Stimulated activated CD8-positive, alpha-beta memory T cell treated with anti-CD3 and anti-CD28 coated beads, Interleukin-7, amount 100 ng/mL, for 1 hour (primary cell): Measurements from ENCODE around the gene LLPH.
A peak's percentile ranks its signal among the peaks of the same experiment; 100 is the strongest.

Source experiments
- DNase-seq, 2 donors: peaks; one replicate each; pipeline ENCODE4 v3.0.0-alpha.2; 2020; ENCODE audit warnings: low read depth in 2 of 2

The LLPH gene

DNA sequence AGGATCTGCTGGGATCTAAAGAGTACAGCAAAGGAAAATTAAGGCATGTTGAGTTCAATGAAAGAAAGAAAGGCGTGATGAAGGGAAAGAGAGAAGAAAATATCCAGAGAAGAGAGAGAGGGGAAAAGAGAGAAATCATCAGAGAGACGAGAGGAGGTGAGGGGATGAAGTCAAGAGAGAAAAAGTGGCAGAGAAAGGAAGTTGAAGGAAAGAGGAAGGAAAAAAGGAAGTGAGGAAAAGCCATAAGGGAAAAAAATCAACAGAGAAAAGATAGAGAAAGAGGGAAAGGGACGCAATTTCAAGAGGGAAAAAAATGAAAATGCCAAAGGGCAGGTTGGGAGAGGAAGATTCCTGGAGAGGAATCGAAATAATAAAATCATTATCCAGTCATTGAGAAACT, 40.4 kb downstream of the LLPH start:
- no peak for DNase-seq

DNA sequence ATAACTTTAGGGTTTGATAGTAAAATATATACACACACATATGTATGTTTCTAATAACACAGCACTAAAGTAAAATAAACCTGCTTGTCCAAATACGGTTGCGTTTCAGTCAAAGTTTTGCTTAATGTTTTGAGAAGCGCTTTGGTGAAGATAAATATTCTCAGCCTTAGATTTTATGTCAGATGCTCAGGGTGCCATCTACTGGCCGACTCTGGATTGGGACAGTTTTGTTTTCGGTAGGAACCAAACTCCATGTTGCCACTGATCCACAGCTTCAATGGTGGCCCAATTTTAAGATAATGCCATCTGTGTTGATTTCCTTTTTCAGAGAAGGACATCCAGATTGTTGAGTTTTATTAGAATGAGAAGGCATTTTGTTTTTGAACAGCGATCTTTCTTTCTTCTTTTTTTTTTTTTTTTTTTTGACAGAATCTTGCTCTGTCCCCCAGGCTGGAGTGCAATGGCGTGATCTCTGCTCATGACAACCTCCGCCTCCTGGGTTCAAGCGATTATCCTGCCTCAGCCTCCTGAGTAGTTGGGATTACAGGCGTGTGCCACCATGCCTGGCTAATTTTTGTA, 43.1 kb downstream of the LLPH start:
- peak; percentile 19 to 25 for DNase-seq

DNA sequence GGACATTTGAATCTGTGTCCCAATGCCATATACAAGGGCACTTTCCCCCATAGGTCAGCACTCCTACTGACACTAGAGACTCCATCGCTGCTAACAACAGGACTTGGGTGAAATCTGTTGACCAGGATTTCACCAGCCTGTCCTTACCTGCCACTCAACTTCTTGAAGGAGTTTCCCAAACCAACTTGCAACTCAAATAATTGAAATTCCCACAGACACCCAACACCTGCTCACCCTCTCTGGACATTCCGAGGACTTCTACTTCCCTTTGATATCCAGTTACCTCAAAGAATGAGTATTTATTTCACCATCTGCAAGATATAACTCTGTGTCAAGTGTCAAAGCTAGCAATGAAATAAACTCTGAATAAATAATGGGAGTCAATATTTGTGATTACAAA, 44.6 kb downstream of the LLPH start:
- DNase-seq, result no peak

DNA sequence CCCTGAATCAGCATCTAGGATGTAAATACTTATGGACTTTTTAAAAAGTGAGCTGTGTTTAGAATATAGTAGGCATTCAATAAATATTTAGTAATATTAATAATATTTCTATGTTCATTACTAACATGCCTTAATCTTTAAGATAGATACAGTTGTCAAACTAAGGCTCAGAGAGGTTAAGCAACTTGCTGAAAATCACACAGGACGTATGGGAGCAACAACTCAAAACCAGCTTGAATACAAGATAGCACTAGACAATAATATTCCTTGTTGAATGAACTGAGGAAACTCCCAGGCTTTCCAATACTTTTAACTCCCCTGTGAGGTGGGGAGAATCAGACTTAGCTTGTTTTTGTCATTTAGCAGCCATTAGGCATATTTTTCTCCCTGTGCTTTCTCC, 45.3 kb downstream of the LLPH start:
- DNase-seq, result no peak

- DNase-seq, result no peak
Observed at GRCh38 chr12:66083766-66084165, 46.8 kb downstream of the LLPH start.

DNA sequence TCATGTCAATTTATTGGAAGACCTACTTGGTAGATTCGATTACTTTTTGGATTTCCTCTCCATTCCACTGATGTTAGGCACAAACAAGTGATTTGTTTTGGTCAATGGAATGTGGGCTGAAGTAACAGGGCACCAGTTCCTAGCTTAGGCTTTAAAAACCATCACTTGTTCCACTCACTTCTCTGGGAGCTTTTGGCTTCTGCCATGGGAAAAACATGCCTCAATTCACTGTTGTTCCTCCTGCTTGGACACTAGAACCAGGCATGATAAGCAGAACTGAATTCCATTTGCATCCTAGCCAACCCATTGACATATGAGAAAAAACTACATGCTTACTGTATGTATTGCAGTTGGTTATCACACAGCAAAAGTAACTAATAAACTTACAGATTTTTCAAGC, 47.8 kb downstream of the LLPH start:
- no peak for DNase-seq

DNA sequence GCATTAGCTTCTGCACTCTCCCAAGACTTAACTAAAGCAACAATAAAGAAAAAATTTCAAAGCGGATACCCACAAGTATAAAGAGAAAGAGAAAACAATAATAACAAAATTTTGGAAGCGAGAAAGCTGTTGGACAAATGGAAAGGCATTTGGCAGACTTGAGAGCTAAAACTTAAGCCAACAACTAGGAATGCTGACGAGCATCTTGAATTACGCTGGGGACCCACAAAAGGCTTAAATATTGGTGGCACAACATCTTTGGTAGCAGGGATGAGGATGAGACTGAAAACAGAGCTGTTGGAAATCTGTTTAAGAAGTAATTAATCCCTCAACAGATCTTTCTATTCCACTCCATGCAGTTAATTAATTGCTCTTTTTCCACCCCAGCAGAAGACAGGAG, 49.8 kb downstream of the LLPH start:
- DNase-seq, result no peak

DNA sequence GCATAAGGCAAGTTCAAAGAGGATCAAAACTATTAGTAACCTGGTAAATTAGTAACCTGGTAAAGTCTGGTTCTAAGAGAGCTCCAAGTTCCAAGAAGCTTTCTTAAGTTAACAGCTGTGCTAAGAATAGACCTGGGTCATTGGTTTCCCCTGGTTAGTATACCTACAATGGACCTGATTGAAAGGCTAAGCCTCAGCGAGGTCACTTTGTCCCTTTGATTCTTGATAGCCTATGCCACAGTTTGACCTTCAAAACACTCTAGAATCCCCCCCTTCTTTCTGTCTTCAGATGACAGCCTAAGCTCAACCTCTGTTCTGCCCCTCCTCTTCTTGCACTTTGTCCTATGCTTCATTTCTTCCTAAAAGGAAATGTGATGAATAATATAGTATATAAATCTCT, 53.0 kb downstream of the LLPH start:
- no peak for DNase-seq

GRCh38 chr12:66074561-66074960, 56.0 kb downstream of the LLPH start:
- DNase-seq, result no peak

DNA sequence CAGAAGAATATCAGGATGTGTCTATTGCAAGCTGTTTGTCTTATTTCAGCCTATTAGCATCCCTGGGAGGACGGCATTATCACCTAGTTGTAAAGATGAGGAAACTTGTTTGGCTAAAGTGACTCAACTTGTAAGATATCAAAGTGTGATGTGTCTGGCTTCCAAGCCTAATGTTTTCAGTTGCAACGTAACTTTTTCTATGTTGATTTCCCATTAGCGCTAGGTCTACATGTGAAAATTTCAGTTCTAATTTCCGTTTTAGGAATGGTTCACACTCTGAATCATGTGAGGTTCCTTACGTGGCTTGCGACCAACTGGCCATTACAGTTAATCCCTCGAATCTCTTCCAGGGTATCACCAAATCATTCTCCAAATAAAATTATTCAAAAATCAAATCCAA, 58.0 kb downstream of the LLPH start:
- DNase-seq, result no peak

DNA sequence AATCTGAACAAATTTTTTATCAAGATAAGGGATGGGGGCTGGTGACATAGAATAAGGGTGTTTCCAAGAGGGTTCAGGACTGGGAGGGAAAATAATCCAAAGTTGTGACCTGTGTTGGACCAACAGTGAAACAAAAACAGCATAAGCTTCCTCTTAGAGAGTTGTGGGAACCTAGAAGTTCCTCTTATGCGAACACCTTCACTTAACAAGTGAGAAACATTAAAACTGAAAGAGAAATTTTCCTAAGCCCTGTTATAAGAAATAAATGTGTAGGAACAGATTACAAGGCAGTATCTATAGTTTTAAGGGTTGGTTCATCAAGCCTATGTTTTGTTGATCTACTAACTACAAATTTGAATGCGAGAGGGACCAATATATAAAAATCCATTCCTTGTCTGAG, 58.4 kb downstream of the LLPH start:
- DNase-seq, result no peak

DNA sequence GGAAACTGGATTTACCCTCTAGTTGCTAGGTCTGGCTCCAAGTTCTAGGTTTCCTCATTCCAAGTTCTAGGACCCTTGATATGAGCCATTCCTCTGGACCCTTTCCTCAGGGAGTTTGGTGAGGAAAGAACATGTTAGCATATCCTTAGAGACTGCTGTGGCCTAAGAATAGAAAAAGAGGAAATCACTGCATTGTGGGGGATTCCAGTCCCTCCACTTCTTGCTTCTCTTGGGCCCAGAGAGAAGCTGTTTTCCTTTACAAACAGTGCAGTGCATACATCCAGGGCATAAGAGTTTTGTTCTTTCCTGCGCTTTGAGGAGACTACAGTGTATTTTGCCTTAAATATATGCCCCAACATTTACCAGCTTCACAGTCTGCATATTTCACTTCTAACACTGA, 59.0 kb downstream of the LLPH start:
- no peak for DNase-seq

GRCh38 chr12:66070378-66071120, 60.0 kb downstream of the LLPH start:
- no peak for DNase-seq

DNA sequence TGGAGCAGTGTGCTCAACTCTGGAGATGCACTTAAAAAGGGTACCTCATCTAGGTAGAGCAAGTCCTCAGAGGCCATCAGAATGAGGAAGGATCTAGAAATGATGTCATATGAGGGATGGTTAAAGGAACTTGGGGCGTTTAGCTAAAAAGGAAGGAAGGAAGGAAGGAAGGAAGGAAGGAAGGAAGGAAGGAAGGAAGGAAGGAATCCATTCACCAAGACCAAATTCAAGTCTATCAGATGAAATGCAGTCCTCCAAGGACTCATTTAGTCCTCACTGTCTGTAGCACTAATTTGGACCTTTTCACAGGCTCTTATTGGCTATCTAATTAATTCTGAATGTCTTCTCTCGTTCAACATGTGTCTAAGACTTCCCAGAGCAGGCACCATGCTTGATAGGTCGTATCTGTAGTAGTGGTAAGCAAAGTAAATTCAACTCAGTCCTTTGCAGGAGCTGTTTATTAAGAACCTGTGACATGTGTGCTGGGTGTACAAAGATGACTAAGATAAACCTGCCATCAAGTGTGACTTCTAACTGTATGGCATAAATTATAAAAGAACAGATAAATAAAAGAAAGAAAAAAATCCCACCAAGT, 63.5 kb downstream of the LLPH start:
- no peak for DNase-seq
